ENCODE results near the gene FAM3A. TPM values are rescaled to one million over a fixed set of nuclear protein-coding genes. Genes with fewer than 3 reads are reported as not detected.

Gene FAM3A
- total and polyA plus RNA-seq, 9 of the 15 experiments (the other 6 are each of a cell fraction or from before 2014, with no cell fraction given) = 0.75 to 70.6 (median 27.0) TPM

DNA sequence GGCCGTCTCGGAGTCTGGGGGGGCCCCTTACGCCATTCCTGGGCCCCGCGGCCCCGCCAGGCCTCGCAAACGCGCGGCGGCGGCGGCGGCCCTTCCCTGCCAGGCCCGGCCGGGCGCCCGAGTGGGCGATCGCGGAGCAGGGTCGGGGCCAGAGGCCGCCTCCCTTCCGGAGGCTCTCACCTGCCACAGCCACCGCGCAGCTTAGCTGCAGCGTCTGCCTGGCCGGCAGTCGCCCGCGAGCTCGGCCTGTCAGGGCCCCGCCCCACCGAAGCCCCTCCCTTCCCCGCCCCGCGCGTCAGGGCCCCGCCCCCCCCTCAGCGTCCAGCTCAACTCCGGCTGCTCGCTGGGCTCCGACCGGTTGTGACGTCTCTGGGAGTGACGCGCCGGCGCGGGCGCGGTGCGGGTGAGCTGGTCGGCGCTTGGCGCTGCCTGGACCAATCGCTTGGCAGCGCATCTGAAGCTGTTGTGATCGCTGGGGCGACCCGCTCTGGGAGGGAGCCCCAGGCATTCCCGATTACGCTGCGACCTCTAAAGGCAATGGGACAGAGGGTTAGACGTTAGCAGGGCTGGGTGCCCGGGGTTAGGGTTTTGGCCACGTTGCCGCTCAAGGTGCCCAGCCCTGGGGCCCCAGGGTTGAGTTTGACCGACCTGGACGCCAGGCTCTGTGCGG lies 25.5 kb downstream of the FAM3A start, which contains the start of gene SLC10A3 (continued):
- TF ChIP-seq, protein P1, sequence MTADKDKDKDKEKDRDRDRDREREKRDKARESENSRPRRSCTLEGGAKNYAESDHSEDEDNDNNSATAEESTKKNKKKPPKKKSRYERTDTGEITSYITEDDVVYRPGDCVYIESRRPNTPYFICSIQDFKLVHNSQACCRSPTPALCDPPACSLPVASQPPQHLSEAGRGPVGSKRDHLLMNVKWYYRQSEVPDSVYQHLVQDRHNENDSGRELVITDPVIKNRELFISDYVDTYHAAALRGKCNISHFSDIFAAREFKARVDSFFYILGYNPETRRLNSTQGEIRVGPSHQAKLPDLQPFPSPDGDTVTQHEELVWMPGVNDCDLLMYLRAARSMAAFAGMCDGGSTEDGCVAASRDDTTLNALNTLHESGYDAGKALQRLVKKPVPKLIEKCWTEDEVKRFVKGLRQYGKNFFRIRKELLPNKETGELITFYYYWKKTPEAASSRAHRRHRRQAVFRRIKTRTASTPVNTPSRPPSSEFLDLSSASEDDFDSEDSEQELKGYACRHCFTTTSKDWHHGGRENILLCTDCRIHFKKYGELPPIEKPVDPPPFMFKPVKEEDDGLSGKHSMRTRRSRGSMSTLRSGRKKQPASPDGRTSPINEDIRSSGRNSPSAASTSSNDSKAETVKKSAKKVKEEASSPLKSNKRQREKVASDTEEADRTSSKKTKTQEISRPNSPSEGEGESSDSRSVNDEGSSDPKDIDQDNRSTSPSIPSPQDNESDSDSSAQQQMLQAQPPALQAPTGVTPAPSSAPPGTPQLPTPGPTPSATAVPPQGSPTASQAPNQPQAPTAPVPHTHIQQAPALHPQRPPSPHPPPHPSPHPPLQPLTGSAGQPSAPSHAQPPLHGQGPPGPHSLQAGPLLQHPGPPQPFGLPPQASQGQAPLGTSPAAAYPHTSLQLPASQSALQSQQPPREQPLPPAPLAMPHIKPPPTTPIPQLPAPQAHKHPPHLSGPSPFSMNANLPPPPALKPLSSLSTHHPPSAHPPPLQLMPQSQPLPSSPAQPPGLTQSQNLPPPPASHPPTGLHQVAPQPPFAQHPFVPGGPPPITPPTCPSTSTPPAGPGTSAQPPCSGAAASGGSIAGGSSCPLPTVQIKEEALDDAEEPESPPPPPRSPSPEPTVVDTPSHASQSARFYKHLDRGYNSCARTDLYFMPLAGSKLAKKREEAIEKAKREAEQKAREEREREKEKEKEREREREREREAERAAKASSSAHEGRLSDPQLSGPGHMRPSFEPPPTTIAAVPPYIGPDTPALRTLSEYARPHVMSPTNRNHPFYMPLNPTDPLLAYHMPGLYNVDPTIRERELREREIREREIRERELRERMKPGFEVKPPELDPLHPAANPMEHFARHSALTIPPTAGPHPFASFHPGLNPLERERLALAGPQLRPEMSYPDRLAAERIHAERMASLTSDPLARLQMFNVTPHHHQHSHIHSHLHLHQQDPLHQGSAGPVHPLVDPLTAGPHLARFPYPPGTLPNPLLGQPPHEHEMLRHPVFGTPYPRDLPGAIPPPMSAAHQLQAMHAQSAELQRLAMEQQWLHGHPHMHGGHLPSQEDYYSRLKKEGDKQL (CRISPR knock-in tag; IDR thresholded peaks at IDR 0.05; ENCODE audit: borderline replicate concordance) = no peak
- TF ChIP-seq, protein P2, sequence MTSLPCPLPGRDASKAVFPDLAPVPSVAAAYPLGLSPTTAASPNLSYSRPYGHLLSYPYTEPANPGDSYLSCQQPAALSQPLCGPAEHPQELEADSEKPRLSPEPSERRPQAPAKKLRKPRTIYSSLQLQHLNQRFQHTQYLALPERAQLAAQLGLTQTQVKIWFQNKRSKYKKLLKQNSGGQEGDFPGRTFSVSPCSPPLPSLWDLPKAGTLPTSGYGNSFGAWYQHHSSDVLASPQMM (CRISPR knock-in tag; IDR thresholded peaks at IDR 0.05) = no peak
- TF ChIP-seq SMARCB1 (IDR thresholded peaks at IDR 0.05; ENCODE audit: insufficient read length, low read depth) (no peak), GATAD2A (IDR thresholded peaks at IDR 0.05) (no peak), SIX5 (IDR thresholded peaks at IDR 0.05; ENCODE audit: borderline replicate concordance in 1 of 2, insufficient read depth in 1 of 2, low read depth in 1 of 2, low read length in 2 of 2) (no peak), CBX3 (IDR thresholded peaks at IDR 0.05; ENCODE audit: borderline replicate concordance in 1 of 2, low read length in 2 of 2) (no peak), TCF7L2 (IDR thresholded peaks at IDR 0.05; ENCODE audit: low read depth, low read length) (no peak), MECOM (CRISPR knock-in tag; IDR thresholded peaks at IDR 0.05) (no peak), ELF2 (CRISPR knock-in tag; IDR thresholded peaks at IDR 0.05) (no peak), ZNF699 (CRISPR knock-in tag; IDR thresholded peaks at IDR 0.05; ENCODE audit: insufficient replicate concordance) (no peak), CHD4 (IDR thresholded peaks at IDR 0.05; ENCODE audit: insufficient read depth, insufficient replicate concordance, low read depth, low read length, poor library complexity, severe bottlenecking) (no peak), NRF1 (conservative IDR thresholded peaks at IDR 0.05 in 1 of 2, IDR thresholded peaks at IDR 0.05 in 1 of 2) (peak; percentile 87 to 89), TAF15 (IDR thresholded peaks at IDR 0.05; ENCODE audit: low read depth, low read length) (no peak), PHF8 (IDR thresholded peaks at IDR 0.05; ENCODE audit: borderline replicate concordance, low read length) (peak; percentile 78; the same call in 1 of the 2 replicates)
- TF ChIP-seq, protein P3, sequence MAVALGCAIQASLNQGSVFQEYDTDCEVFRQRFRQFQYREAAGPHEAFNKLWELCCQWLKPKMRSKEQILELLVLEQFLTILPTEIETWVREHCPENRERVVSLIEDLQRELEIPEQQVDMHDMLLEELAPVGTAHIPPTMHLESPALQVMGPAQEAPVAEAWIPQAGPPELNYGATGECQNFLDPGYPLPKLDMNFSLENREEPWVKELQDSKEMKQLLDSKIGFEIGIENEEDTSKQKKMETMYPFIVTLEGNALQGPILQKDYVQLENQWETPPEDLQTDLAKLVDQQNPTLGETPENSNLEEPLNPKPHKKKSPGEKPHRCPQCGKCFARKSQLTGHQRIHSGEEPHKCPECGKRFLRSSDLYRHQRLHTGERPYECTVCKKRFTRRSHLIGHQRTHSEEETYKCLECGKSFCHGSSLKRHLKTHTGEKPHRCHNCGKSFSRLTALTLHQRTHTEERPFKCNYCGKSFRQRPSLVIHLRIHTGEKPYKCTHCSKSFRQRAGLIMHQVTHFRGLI (CRISPR knock-in tag; IDR thresholded peaks at IDR 0.05) = no peak
- TF ChIP-seq, protein P4, sequence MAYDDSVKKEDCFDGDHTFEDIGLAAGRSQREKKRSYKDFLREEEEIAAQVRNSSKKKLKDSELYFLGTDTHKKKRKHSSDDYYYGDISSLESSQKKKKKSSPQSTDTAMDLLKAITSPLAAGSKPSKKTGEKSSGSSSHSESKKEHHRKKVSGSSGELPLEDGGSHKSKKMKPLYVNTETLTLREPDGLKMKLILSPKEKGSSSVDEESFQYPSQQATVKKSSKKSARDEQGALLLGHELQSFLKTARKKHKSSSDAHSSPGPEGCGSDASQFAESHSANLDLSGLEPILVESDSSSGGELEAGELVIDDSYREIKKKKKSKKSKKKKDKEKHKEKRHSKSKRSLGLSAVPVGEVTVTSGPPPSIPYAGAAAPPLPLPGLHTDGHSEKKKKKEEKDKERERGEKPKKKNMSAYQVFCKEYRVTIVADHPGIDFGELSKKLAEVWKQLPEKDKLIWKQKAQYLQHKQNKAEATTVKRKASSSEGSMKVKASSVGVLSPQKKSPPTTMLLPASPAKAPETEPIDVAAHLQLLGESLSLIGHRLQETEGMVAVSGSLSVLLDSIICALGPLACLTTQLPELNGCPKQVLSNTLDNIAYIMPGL (CRISPR knock-in tag; IDR thresholded peaks at IDR 0.05) = no peak
